Epithelial cell of proximal tubule (primary cell): ENCODE data around the gene EFNA5. TPM values are rescaled to one million over a fixed set of nuclear protein-coding genes. Genes with fewer than 3 reads are reported as not detected.
A peak's percentile ranks its signal among the peaks of the same experiment; 100 is the strongest.

ENCODE experiments used
- DNase-seq: peaks from one replicate; pipeline ENCODE4 v3.0.0-alpha.2; 2011; ENCODE audit warnings: low read depth
- H3K4me3 ChIP-seq: 2 replicates; pipeline ENCODE4 v1.5.1; 2011; ENCODE audit warnings: low read depth, mild to moderate bottlenecking, low read length
- total RNA-seq: library from RNA; depleted of rRNA; stranded (reverse); fragments of >200 nt; gene quantifications from 2 replicates; pipeline ENCODE4 v1.2.3, GENCODE V29; 2015
- TF ChIP-seq, protein P1 (sequence below): conservative IDR thresholded peaks from 2 replicates; pipeline ENCODE4 v1.5.1; 2012; ENCODE audit warnings: low read depth, mild to moderate bottlenecking, low read length

The EFNA5 gene
- total RNA-seq, 1 donor from 2014 or later = 28.1 TPM

DNA sequence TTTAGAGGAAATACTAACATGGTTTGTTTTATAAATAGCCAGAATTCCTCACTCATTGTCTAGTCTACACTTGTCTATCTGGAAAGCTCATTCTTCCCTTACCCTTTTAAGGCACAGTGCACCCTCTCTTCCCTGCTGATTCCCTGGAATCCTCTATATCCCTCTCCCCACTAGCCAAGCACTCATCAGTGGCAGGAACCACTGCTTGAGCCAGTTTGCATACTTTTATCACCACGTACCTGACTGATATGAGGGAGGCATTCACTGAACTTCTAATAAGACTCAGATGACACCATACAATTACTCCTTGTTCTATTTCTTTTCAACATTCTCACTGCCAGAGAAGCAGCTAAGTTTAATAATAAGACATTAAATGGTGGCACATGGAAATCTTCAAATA is 134.9 kb downstream of the EFNA5 start:
- TF ChIP-seq, protein P1, sequence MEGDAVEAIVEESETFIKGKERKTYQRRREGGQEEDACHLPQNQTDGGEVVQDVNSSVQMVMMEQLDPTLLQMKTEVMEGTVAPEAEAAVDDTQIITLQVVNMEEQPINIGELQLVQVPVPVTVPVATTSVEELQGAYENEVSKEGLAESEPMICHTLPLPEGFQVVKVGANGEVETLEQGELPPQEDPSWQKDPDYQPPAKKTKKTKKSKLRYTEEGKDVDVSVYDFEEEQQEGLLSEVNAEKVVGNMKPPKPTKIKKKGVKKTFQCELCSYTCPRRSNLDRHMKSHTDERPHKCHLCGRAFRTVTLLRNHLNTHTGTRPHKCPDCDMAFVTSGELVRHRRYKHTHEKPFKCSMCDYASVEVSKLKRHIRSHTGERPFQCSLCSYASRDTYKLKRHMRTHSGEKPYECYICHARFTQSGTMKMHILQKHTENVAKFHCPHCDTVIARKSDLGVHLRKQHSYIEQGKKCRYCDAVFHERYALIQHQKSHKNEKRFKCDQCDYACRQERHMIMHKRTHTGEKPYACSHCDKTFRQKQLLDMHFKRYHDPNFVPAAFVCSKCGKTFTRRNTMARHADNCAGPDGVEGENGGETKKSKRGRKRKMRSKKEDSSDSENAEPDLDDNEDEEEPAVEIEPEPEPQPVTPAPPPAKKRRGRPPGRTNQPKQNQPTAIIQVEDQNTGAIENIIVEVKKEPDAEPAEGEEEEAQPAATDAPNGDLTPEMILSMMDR = no peak
- DNase-seq = no peak
- no peak overlapping the region for H3K4me3 ChIP-seq

DNA sequence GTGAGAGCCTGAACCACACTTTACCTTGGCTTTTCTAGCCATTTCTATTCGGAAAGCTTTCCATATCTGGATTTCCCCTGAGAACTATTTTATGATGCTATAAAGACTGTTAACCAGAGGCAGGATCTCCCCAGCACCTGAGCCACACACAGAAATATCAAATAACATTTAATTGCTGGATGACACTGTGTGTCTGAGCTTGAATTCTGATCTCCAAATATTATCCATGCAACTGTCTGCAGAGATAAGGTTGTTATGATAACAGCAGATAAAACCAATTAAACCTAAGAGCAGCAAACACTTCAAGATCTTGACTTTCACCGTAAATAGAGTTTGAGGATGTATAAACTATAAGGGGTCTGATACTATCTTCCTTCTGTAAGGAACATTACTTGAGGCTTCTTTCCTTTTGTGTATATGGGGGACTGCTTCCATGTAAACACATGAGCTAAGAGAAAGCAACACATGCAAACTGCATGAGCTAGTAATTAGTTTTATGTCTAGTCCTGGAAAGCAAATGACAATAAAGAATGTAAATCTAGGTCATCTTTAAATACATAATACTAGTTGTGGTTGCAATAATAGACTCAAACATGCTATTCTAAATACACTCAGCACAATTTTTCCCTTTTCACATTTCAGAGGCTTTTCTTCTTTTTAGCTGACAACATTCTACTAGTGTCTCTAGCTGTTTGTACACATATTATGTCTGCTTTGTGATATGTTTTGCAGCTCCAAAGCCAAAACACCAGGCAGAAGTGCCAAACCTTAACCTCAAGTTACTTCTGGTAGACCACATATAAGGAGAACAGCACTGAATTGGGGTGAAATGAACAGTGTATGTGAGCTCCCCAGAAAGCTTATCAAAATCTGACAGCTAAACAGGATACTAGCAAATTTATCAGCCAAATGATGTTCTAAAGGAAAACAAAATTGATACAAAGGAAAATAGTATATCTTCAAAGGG is 136.5 kb downstream of the EFNA5 start:
- DNase-seq = no peak
- TF ChIP-seq, protein P1 = no peak
- no peak overlapping the region for H3K4me3 ChIP-seq

DNA sequence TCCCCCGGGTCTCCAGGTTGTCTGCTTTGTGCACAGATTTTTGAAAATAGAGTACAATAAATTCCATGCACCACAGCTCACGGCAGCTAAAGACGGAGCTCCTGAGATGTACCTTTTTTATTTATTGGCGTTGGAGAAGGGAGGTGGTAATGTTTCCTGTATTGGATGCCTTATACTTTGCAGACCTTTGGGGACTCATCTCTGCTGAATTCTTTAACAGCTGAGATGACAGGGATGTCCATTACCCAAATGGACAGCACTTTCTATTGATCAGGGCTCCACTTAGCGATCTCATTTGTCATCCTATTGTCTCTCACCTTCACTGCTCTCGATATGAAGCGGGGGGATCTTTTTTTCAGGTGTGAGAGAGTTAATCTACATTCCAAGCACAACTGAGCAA is 137.8 kb downstream of the EFNA5 start:
- DNase-seq = no peak
- H3K4me3 ChIP-seq = no peak overlapping the region
- TF ChIP-seq, protein P1 = no peak

DNA sequence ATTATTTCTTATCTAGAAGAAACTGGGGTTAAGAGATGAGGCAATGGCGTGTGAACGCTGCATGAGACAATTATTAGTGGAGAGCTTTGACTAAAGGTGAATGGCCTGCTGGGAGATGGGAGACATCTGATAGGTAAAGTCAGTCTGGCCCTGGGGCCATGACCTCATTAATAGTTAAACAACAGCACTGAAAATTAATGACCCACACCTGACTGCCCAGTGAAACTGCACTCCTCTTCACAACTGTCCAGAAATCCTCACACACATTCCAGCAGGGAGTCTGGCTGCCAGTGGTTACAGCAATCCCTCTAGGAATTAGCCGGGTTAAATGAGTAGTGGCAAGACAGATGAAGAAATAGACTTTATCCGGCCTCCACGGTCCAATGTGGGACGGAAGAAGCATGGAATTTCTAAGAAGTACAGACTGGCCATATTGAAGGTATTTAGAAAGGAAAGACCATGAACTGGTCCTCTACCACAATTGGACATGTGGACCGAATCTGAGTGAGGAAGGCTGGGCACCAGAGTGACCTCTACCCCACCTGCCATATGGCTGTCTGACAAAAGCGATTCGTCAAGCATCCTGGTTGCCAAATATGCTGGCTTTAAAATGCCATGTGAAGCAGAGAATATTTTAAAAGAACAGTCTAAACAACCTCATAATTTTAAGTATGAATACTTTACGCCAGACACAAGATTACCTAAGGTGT is 138.4 kb downstream of the EFNA5 start:
- peak; percentile 73 for DNase-seq
- TF ChIP-seq, protein P1 = no peak
- no peak overlapping the region for H3K4me3 ChIP-seq

DNA sequence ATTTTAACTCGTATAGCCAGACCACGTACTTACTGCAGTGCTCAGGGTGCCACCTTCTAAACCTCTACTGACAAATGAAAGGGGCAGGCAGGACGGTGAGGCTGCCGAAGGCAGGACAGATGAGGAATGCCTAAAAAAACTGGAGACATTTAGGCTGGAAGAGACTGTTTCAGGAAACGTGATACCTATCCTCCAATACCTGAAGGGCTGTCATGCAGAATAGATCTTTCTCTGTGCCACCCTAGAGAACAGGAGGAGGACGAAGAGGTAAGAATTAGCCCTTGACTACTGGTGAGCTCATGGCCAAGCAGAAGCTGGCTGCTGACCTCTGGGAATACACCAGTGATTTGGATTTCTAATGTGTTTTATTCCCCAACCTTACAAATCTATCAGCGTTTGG is 139.4 kb downstream of the EFNA5 start:
- DNase-seq = no peak
- TF ChIP-seq, protein P1 = no peak
- H3K4me3 ChIP-seq = no peak overlapping the region

DNA sequence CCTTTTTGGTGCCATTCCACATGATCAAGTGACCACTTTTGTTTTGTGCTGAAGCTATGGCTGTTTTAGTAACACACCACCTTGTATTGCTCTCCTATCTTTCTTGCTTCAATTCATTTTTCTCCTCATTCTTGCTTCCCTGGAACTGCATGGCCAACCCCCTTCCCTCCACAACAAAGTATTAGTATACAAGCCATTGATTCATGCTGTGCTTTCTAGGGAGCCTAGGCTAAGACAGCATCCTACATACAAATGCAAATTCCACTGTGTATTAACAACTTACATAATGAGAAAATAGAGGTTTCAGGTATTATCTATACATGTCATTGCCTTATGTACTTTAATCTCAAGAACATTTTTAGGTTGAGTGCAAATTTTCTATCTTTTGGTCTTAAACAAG is 141.1 kb downstream of the EFNA5 start:
- DNase-seq = no peak
- TF ChIP-seq, protein P1 = no peak
- H3K4me3 ChIP-seq = no peak overlapping the region
